ENCODE measurements around the gene SCN9A.
"Not testable (repeated sequence)": the region's sequence is repeated elsewhere in the genome, so short reads cannot be mapped to it uniquely, and the experiment has no call there.

SCN9A gene

DNA sequence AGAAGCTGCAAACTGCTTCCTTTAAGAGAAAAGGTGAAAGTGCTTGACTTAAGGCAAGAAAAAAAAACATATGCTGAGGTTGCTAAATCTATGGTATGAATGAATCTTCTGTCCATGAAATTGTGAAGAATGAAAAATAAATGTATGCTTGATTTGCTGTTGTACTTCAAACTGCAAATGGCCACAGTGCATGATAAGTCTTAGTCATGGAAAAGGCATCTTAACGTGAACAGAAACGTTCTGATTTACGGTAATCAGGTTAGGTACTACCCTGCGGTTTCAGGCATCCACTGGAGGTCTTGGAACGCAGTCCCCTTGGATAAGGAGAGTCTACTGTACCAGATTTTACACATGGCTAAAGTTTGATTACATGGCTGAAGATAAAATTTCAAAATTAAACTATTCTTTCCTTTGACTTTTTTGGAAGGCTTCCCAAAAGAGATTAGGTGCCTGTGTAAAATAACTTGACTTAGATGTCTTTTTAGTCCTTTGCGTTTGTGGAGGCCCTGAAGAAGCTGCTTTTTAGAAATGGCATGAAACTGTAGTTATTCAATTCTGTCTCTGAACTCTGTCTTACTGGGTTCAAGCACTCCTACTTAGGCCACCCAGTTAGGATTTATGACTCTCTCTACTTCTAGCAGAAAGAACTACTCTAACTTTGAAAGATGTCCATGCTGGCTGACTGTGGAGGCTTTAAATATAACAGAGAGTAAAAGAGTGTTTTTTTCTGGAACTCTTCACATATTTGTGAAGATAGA, 35.9 kb upstream of the SCN9A start:
- POLR2A ChIA-PET (ENCODE audit: low non-redundant PET), result no interaction called here

DNA sequence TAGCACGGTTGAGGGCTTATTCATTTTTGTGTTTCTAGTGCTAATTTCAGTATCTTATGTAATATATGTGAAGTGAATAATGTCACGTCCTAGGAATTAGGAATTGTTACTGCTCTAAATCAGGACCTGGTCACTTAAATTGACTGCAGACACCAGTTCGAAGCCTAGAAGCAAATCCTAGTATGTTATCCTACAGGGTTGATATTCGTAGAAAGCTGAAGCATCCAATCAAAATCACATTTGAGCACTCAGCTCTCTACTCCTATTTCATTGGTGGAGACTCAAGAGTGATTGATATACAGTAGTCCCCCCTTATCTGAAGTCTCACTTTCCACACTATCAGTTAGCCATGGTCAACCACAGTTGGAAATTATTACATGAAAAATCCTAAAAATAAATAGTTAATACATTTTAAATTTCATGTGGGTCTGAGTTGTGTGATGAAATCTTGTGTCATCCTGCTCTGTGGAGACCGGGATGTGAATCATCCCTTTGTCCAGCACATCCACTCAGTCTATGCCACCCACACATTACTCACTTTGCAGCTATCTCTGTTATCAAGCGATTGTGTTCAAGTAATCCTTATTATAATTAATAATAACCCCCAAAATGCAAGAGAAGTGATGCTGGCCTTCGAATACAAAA, 35.2 kb upstream of the SCN9A start:
- POLR2A ChIA-PET (ENCODE audit: low non-redundant PET), result no interaction called here
- TF ChIP-seq, protein P1, sequence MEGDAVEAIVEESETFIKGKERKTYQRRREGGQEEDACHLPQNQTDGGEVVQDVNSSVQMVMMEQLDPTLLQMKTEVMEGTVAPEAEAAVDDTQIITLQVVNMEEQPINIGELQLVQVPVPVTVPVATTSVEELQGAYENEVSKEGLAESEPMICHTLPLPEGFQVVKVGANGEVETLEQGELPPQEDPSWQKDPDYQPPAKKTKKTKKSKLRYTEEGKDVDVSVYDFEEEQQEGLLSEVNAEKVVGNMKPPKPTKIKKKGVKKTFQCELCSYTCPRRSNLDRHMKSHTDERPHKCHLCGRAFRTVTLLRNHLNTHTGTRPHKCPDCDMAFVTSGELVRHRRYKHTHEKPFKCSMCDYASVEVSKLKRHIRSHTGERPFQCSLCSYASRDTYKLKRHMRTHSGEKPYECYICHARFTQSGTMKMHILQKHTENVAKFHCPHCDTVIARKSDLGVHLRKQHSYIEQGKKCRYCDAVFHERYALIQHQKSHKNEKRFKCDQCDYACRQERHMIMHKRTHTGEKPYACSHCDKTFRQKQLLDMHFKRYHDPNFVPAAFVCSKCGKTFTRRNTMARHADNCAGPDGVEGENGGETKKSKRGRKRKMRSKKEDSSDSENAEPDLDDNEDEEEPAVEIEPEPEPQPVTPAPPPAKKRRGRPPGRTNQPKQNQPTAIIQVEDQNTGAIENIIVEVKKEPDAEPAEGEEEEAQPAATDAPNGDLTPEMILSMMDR (conservative IDR thresholded peaks at IDR 0.05; ENCODE audit: low read depth), result no peak
- CTCF ChIA-PET, result no interaction called here
- DNase-seq (ENCODE audit: low spot score), result peak; percentile 70
- H3K27ac ChIP-seq, result no peak overlapping the region

More for the DNA sequence above, 35.9 kb upstream of the SCN9A start:
- DNase-seq (ENCODE audit: low spot score), result peak; percentile 2
- TF ChIP-seq, protein P1 (conservative IDR thresholded peaks at IDR 0.05; ENCODE audit: low read depth), result no peak
- no peak overlapping the region for H3K27ac ChIP-seq
- CTCF ChIA-PET, result interaction anchor here (0.7 kb wide), 1 partner anchor 67 kb away, joined by 3 read pairs; no protein-coding TSS in a partner anchor

DNA sequence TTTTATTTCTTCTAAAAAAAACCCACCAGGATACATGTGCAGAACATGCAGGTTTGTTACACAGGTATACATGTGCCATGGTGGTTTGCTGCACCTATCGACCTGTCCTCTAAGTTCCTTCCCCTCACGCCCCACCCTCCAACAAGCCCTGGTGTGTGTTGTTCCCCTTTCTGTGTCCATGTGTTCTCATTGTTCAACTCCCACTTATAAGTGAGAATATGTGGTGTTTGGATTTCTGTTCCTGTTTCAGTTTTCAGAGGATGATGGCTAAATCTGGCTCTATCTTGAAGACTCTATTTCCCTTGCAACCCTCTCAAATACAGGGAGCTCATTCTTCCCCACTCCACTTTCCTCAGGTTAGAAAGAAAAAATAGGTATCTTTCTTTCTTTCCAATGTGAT, 32.0 kb upstream of the SCN9A start:
- CTCF ChIA-PET, result not testable (repeated sequence)

DNA sequence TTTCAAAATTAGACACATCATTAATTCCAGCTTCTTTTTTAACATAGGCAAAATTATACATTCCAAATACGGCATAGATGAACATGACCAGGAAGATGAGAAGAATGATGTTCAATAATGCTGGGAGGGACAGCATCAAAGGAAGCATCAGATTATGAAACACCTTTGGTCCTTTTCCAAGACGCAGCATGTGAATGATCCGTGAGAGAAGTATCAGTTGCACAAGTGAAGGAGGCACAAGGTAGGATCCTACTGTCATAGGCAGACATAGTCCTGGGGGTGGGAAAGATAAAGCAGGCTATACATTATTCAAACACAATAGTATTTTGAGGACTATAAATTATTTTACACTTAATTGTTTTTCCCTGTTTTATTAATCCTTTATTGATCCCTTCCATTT, 30.6 kb upstream of the SCN9A start:
- H3K27ac ChIP-seq, result no peak overlapping the region
- POLR2A ChIA-PET (ENCODE audit: low non-redundant PET), result no interaction called here
- TF ChIP-seq, protein P1 (conservative IDR thresholded peaks at IDR 0.05; ENCODE audit: low read depth), result no peak
- CTCF ChIA-PET, result no interaction called here
- DNase-seq (ENCODE audit: low spot score), result no peak

More for the DNA sequence above, 32.0 kb upstream of the SCN9A start:
- H3K27ac ChIP-seq; POLR2A ChIA-PET (ENCODE audit: low non-redundant PET); DNase-seq (ENCODE audit: low spot score): not testable (repeated sequence)

DNA sequence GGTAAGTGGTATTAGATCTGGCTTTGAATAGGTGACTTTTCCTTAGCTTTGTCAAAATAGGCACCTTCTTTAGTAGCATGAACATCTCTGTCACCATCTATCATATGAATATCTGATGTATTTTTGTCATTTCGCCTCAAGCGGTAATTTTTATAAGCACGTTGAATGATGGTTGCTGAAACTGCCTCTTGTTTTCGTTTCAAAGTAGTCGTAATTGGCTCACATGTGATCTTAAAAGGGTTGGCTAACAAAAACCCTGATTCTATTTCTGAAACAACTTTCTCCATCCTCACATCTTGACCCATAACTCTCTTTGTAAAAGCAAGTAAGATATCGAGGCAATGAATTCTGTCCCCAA, 29.8 kb upstream of the SCN9A start:
- CTCF ChIA-PET, result no interaction called here
- POLR2A ChIA-PET (ENCODE audit: low non-redundant PET), result no interaction called here
- H3K27ac ChIP-seq, result no peak overlapping the region
- TF ChIP-seq, protein P1 (conservative IDR thresholded peaks at IDR 0.05; ENCODE audit: low read depth), result no peak
- DNase-seq (ENCODE audit: low spot score), result no peak

DNA sequence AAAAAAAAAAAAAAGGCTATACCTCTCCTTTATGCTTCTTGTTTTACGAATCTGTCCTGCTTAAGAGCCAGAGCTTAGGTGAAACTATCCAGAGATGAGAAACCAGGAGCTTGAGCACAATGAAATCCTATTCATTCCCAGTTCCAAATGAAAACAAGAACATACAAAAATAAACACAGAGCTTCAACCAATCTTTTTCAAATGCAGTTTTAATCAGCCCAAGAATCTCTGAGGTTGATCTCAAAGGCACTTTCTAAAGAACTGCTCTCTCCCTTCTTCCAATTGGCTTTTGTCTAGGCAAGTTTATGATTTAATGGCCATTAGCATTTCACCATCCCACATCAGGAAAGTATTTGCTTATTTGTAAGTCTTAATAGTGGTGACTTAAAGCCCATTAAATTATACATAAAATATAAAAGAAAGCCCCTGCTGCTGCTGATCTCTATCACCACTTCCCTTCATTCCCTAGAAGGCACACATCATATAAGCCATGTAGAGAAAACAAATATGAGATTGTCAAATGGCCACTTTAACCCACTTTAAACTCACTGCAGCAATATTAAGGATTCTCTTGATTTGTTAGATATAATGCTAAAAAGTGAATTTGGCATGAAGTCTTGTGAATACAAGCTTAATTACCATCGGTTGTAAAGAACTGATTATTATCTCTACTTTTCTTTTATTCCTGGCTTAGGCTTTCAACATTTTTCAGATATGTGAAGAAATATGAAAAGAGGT, 29.3 kb upstream of the SCN9A start:
- POLR2A ChIA-PET (ENCODE audit: low non-redundant PET), result no interaction called here
- H3K27ac ChIP-seq, result no peak overlapping the region
- CTCF ChIA-PET, result no interaction called here
- DNase-seq (ENCODE audit: low spot score), result no peak
- TF ChIP-seq, protein P1 (conservative IDR thresholded peaks at IDR 0.05; ENCODE audit: low read depth), result no peak
